HL-60 (cell line): ENCODE measurements around the gene ABLIM1.

Source experiments
- GABPA ChIP-seq: IDR thresholded peaks from 2 replicates; pipeline ENCODE4 v1.6.1; 2012; ENCODE audit warnings: low read depth
- POLR2AphosphoS5 ChIP-seq: IDR thresholded peaks from 2 replicates; pipeline ENCODE4 v1.6.1; 2012; ENCODE audit warnings: low read depth
- TF ChIP-seq, protein P1 (sequence below): IDR thresholded peaks from one replicate; pipeline ENCODE4 v1.5.1; 2011; ENCODE audit warnings: low read length, control low read depth, inconsistent platforms; ENCODE audit not compliant: insufficient read depth
- TF ChIP-seq, protein P2 (sequence below): IDR thresholded peaks from 2 replicates; pipeline ENCODE4 v1.6.1; 2012; ENCODE audit warnings: low read depth; ENCODE audit not compliant: insufficient replicate concordance

DNA sequence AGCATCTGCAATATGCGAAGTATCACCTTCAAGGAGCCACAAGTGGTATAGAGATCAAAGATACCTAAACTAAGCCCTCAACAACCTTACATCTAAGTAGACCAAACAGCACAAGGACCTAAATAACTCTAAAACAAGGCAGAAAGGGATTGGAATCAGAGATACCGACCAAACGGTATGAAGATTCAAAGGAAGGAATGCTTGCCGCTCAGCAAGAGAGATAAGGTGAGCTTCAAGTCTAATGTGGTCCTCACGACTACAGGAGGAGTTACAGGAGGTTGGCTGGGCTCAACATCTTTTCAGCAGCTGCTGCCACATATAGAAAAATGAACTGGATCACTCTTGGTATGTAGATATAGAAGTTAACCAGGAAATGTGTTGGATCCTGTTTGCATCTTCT lies 11.6 kb downstream of the ABLIM1 start:
- TF ChIP-seq, protein P1, sequence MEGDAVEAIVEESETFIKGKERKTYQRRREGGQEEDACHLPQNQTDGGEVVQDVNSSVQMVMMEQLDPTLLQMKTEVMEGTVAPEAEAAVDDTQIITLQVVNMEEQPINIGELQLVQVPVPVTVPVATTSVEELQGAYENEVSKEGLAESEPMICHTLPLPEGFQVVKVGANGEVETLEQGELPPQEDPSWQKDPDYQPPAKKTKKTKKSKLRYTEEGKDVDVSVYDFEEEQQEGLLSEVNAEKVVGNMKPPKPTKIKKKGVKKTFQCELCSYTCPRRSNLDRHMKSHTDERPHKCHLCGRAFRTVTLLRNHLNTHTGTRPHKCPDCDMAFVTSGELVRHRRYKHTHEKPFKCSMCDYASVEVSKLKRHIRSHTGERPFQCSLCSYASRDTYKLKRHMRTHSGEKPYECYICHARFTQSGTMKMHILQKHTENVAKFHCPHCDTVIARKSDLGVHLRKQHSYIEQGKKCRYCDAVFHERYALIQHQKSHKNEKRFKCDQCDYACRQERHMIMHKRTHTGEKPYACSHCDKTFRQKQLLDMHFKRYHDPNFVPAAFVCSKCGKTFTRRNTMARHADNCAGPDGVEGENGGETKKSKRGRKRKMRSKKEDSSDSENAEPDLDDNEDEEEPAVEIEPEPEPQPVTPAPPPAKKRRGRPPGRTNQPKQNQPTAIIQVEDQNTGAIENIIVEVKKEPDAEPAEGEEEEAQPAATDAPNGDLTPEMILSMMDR: no peak
- TF ChIP-seq POLR2AphosphoS5: no peak
- no peak for TF ChIP-seq GABPA
- TF ChIP-seq, protein P2, sequence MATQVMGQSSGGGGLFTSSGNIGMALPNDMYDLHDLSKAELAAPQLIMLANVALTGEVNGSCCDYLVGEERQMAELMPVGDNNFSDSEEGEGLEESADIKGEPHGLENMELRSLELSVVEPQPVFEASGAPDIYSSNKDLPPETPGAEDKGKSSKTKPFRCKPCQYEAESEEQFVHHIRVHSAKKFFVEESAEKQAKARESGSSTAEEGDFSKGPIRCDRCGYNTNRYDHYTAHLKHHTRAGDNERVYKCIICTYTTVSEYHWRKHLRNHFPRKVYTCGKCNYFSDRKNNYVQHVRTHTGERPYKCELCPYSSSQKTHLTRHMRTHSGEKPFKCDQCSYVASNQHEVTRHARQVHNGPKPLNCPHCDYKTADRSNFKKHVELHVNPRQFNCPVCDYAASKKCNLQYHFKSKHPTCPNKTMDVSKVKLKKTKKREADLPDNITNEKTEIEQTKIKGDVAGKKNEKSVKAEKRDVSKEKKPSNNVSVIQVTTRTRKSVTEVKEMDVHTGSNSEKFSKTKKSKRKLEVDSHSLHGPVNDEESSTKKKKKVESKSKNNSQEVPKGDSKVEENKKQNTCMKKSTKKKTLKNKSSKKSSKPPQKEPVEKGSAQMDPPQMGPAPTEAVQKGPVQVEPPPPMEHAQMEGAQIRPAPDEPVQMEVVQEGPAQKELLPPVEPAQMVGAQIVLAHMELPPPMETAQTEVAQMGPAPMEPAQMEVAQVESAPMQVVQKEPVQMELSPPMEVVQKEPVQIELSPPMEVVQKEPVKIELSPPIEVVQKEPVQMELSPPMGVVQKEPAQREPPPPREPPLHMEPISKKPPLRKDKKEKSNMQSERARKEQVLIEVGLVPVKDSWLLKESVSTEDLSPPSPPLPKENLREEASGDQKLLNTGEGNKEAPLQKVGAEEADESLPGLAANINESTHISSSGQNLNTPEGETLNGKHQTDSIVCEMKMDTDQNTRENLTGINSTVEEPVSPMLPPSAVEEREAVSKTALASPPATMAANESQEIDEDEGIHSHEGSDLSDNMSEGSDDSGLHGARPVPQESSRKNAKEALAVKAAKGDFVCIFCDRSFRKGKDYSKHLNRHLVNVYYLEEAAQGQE: no peak
